Activated T-helper 1 cell treated with anti-CD3 and anti-CD28 coated beads, Interleukin-2, amount 50 U/mL, for 16 hours (primary cell): ENCODE results near the gene EEF1AKMT4.
A peak's percentile ranks its signal among the peaks of the same experiment; 100 is the strongest.

Experiments used
- DNase-seq, 2 donors: peaks; one replicate each; pipeline ENCODE4 v3.0.0-alpha.2; 2020; ENCODE audit warnings: low read depth in 1 of 2, low spot score in 1 of 2

The EEF1AKMT4 gene

DNA sequence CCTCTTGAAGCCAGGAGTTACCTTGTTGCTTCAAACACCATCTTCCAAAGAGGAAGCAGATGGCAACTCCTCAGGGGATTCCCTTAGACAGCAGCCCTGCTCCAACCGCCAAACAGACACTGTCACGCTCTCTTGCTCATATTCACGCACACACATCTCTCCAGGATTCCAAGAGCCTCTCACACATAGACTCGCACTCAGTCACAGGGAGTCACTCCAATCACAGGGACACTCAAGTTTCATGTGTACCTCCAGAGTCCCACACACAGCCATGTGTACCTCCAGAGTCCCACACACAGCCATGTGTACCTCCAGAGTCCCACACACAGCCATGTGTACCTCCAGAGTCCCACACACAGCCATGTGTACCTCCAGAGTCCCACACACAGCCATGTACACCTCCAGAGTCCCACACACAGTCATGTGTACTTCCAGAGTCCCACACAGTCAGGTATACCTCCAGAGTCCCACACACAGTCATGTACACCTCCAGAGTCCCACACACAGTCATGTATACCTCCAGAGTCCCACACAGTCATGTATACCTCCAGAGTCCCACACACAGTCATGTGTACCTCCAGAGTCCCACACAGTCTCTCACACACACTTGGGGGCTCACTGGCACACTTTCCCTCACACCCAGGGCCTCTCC, 14.0 kb upstream of the EEF1AKMT4 start:
- DNase-seq, result no peak

DNA sequence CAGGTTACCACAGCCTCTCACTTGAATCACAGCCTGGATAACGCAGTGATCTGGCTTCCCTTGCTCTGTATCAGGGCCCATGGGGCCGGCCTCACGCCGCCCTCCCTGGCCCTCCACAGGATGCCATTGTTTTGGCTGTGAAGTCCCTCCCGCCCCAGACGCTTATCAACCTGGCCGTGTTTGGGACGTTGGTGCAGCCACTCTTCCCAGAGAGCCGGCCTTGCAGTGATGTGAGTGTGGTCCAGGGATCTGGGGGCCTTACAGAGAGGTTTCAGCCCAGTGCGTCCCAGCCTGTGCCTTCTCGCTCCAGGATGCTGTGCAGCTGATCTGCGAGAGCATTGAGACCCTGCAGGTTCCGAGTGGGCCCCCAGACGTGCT, 13.4 kb upstream of the EEF1AKMT4 start:
- DNase-seq, result no peak

- DNase-seq, result no peak
Observed at GRCh38 chr3:184236636-184237035, 12.8 kb upstream of the EEF1AKMT4 start.

DNA sequence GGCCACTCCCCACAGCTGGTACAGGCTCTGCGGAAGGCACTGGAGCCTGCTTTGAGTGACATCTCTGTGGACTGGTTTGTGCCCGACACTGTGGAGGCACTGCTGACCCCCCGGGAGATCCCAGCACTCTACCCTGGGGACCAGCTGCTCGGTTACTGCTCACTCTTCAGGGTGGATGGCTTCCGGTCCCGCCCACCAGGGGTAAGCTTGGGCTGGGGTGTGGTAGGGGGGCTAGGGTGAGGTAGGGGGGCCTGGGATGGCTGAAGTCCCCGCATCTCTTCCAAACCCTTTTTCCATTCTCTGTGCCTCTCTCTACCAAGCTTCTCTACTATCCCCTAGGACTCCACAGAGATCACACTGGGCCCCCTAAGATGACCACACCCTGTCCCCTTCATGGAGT, 12.3 kb upstream of the EEF1AKMT4 start:
- DNase-seq, result no peak

GRCh38 chr3:184237807-184238206, 11.7 kb upstream of the EEF1AKMT4 start:
- DNase-seq, result no peak

DNA sequence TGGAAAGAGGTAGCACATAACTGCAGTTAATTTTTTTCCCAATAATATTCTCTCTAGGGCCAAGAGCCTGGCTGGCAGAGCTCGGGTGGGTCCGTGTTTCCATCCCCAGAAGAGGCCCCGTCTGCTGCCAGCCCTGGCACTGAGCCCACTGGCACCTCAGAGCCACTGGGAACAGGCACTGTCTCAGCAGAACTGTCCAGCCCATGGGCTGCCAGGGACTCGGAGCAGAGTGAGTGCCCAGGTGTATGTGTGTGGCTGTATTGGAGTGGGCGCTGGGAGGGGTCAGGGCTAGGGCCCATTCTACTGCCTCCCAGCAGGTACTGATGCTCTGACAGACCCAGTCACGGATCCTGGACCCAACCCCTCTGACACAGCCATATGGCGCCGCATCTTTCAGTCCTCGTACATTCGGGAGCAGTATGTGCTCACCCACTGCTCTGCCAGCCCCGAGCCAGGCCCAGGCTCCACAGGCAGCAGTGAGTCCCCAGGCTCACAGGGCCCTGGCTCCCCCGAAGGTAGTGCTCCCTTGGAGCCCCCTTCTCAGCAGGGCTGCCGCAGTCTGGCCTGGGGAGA, 11.1 kb upstream of the EEF1AKMT4 start:
- no peak for DNase-seq

- no peak for DNase-seq
Observed at GRCh38 chr3:184239221-184239620, 10.3 kb upstream of the EEF1AKMT4 start.

DNA sequence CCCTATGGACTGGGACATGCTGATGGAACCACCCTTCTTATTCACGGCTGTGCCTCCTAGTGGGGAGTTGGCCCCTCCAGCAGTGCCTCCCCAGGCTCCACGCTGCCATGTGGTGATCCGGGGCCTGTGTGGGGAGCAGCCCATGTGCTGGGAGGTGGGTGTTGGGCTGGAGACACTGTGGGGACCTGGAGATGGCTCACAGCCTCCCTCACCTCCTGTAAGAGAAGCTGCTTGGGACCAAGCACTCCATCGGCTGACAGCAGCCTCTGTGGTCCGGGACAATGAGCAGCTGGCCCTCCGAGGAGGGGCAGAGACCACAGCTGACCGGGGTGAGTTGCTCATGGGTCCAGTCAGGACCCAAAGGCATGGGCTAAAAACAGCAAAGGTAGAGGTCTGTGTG, 9.8 kb upstream of the EEF1AKMT4 start:
- no peak for DNase-seq

DNA sequence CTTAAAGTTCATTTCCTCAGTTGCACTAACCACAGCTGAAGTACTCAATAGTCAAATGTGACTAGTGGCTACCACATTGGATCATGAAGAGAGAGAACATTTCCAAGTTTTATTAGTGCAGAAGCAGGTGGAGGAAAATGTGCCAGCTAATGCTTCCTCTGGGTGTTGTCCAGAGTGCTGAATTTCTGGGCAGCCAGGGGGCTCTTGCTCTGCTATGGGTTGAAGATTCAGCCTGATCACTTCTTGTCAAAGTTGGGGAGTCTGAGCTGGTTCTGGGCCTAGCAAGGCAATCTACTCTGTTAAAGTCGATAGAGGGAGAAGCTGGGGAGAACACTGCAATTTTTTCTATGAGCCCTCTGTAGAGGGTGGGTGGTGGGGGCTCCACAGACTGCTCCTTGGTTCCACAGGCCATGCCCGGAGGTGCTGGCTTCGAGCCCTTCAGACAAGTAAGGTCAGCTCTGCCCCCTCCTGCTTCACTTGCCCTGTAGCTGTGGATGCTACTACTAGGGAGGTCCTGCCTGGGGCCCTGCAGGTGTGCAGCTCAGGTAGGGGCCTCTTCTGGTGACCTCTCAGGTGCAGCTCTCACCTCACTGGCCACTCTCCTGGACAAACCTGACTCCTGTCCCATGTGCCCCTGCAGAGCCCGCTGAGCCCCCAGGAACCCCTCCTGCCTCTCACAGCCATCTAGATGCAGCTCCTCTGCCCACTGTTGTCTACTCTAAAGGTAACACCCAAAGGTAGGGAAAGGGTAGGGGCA, 8.9 kb upstream of the EEF1AKMT4 start:
- DNase-seq, result no peak

- no peak for DNase-seq
Observed at GRCh38 chr3:184241141-184241446, 8.4 kb upstream of the EEF1AKMT4 start.

DNA sequence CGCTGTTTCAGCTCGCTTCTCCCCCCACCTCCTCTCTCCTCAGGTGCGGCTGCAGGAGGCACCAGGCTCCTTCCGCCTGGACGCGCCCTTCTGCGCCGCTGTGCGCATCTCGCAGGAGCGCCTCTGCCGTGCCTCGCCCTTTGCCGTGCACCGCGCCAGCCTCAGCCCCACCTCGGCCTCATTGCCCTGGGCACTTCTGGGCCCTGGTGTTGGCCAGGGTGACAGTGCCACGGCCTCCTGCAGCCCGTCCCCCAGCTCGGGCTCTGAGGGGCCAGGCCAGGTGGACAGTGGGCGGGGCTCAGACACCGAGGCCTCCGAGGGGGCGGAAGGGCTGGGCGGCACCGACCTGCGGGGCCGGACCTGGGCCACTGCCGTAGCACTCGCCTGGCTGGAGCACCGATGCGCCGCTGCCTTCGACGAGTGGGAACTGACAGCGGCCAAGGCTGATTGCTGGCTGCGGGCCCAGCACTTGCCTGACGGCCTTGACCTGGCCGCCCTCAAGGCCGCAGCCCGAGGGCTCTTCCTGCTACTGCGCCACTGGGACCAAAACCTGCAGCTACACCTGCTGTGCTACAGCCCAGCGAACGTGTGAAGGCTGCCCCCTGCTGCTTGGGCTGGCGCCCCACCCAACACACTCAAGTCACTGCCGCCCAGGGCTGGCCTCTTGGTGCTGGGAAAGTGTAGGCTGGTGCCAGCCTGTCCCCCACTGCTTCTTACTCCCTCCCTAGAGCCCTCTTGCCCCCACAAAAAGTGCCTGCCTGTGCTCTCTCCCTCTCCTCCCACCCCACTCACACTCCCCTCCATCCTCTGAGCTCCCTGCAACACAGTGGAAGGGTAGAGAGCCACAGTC, 7.8 kb upstream of the EEF1AKMT4 start:
- no peak for DNase-seq

GRCh38 chr3:184242297-184242685, 7.2 kb upstream of the EEF1AKMT4 start:
- no peak for DNase-seq

GRCh38 chr3:184248454-184249411, 739 bp upstream of the EEF1AKMT4 start, which contains the start of gene ALG3:
ALG3 (minus strand) TSS chr3:184248962; CDS start chr3:184248940, 22 bp downstream.
- peak; percentile 78 to 81 for DNase-seq

- peak; percentile 77 to 78 for DNase-seq
Observed at GRCh38 chr3:184250167-184250828, 826 bp downstream of the EEF1AKMT4 start.

- DNase-seq, result no peak
Observed at GRCh38 chr3:184255291-184256039, 6.0 kb downstream of the EEF1AKMT4 start.

DNA sequence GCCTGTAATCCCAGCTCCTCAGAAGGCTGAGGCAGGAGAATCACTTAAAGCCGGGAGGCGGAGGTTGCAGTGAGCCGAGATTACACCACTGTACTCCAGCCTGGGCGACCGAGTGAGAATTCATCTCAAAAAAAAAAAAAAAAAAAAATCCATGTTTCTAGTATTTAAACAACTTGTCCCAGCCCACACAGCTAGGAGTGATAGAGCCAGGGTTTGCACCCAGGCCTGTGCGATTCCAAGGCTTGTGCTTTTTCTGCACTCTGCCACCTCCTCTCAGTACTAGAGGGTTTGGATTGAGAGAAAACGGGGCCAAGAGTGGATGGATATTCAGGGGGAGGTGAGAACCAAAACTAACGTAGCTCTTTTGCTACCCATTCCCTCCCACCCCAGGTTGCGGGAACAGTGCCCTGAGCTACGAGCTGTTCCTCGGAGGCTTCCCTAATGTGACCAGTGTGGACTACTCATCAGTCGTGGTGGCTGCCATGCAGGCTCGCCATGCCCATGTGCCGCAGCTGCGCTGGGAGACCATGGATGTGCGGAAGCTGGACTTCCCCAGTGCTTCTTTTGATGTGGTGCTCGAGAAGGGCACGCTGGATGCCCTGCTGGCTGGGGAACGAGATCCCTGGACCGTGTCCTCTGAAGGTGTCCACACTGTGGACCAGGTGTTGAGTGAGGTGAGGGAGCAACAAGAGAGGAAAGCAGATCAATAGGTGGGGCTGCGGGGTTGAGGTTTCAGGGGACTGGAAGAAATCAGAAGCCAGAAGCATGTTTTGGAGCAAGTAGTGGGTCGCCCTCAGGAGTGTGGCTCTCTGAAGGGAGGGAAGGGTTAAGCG, 7.8 kb downstream of the EEF1AKMT4 start:
- no peak for DNase-seq

DNA sequence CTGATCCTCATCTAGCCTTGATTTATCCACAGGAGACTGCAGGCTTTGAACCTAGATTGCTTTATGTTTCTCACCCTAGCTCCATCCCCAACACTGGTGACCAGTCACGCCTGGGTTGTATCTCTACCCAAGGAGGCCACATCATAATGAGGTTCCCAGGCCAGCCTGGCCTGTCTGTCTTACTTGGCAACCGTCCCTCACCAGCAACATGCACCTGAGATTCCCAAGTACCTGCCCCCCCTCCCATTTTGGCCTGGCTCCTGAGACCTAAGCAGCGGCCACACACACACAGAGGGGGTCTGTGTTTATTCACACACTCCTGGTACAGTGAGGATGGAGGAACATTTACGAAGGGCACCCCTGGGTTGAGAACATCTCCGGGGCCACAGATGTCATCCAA, 9.5 kb downstream of the EEF1AKMT4 start:
- no peak for DNase-seq

DNA sequence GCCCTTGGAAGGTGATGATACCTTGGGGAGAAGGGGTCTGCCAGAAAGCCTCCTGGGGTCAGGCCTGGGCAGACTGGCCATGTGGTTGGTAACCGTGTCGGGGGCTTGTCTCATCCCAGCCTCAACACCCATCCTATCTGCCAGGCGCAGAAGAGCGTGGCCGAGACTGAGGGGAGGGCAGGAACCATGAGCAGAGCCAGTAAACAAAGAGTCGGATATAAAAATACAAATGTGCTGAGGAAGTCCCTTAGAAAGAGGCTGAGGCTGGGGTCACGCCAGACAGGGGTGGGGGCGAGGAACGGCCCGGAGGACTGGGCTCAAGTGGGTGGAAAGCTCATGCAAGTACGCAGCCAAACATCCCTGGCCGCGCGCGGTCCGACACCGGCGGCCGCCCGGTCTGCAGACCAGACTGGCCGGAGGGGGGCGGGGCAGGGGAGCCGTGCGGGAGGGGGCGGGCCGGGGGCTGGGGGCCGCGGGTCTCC, 10.0 kb downstream of the EEF1AKMT4 start:
- no peak for DNase-seq
